ENCODE measurements around the gene ATP6AP2.
"Not testable (repeated sequence)": the region's sequence is repeated elsewhere in the genome, so short reads cannot be mapped to it uniquely, and the experiment has no call there.

Gene ATP6AP2

GRCh38 chrX:40573763-40574162, 7.0 kb upstream of the ATP6AP2 start:
- Histone ChIP-seq H3K79me2 (ENCODE audit: control insufficient read depth, low read length) (no peaks in the 10 kb centered on the region), H3K4me1 (ENCODE audit: control insufficient read depth, low read length) (peaks cover 12% of the 10 kb centered on the region), H3F3A (ENCODE audit: control insufficient read depth, insufficient read depth) (no peaks in the 10 kb centered on the region), H3K27me3 (ENCODE audit: control insufficient read depth, low read length) (no peaks in the 10 kb centered on the region), H4K20me1 (ENCODE audit: control insufficient read depth, insufficient read depth, low read depth, low read length) (no peaks in the 10 kb centered on the region), H3K9me3 (ENCODE audit: control insufficient read depth, insufficient read depth, low read length) (no peaks in the 10 kb centered on the region), H3K4me3 (ENCODE audit: low read length) (no peak overlapping the region), H3K4me2 (ENCODE audit: low read length) (no peak overlapping the region), H3K36me3 (ENCODE audit: control insufficient read depth, low read length) (no peaks in the 10 kb centered on the region), H3K27ac (ENCODE audit: low read depth, low read length) (no peak overlapping the region), H3K9me2 (replicated peaks; ENCODE audit: control insufficient read depth, low read length) (no peaks in the 10 kb centered on the region)
- TF ChIP-seq EZH2phosphoT487 (IDR thresholded peaks at IDR 0.05; ENCODE audit: borderline replicate concordance, low read length) (no peak), CTCF (IDR thresholded peaks at IDR 0.05; ENCODE audit: low read depth, low read length, poor library complexity, severe bottlenecking) (peak; percentile 79)

DNA sequence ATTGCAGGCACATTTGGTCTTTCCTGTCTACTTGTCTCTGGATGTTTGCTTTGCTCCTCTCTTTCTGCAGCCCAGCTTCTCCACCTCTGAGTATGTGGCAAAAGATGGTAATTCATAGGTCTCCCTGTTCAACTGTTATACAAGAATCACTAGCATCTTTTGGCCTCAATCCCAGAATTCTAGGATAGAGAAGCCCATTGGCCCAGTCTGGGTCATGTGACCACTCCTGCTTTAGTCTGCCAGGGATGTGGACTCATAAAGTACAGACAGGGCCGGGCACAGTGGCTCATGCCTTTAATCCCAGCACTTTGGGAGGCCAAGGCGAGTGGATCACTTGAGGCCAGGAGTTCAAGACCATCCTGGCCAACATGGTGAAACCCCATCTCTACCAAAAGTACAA, 5.4 kb upstream of the ATP6AP2 start:
- H3K9me2 ChIP-seq (replicated peaks; ENCODE audit: control insufficient read depth, low read length); H3K4me2 ChIP-seq (ENCODE audit: low read length); H3K27ac ChIP-seq (ENCODE audit: low read depth, low read length); H3K9me3 ChIP-seq (ENCODE audit: control insufficient read depth, insufficient read depth, low read length); H3K36me3 ChIP-seq (ENCODE audit: control insufficient read depth, low read length); H3K27me3 ChIP-seq (ENCODE audit: control insufficient read depth, low read length); H3K4me3 ChIP-seq (ENCODE audit: low read length); H4K20me1 ChIP-seq (ENCODE audit: control insufficient read depth, insufficient read depth, low read depth, low read length); H3K79me2 ChIP-seq (ENCODE audit: control insufficient read depth, low read length); H3F3A ChIP-seq (ENCODE audit: control insufficient read depth, insufficient read depth): not testable (repeated sequence)
- H3K4me1 ChIP-seq (ENCODE audit: control insufficient read depth, low read length) = peaks cover 15% of the 10 kb centered on the region

GRCh38 chrX:40576291-40576690, 4.5 kb upstream of the ATP6AP2 start:
- Histone ChIP-seq H3K9me2 (replicated peaks; ENCODE audit: control insufficient read depth, low read length) (no peaks in the 10 kb centered on the region), H3K36me3 (ENCODE audit: control insufficient read depth, low read length) (no peaks in the 10 kb centered on the region), H3F3A (ENCODE audit: control insufficient read depth, insufficient read depth) (no peaks in the 10 kb centered on the region), H3K79me2 (ENCODE audit: control insufficient read depth, low read length) (peaks cover 3% of the 10 kb centered on the region), H3K9me3 (ENCODE audit: control insufficient read depth, insufficient read depth, low read length) (no peaks in the 10 kb centered on the region), H3K4me2 (ENCODE audit: low read length) (no peak overlapping the region), H3K4me3 (ENCODE audit: low read length) (no peak overlapping the region), H3K27ac (ENCODE audit: low read depth, low read length) (no peak overlapping the region), H3K27me3 (ENCODE audit: control insufficient read depth, low read length) (no peaks in the 10 kb centered on the region), H3K4me1 (ENCODE audit: control insufficient read depth, low read length) (peaks cover 6% of the 10 kb centered on the region), H4K20me1 (ENCODE audit: control insufficient read depth, insufficient read depth, low read depth, low read length) (no peaks in the 10 kb centered on the region)
- TF ChIP-seq EZH2phosphoT487 (IDR thresholded peaks at IDR 0.05; ENCODE audit: borderline replicate concordance, low read length) (no peak), CTCF (IDR thresholded peaks at IDR 0.05; ENCODE audit: low read depth, low read length, poor library complexity, severe bottlenecking) (no peak)

GRCh38 chrX:40578039-40578695, 2.6 kb upstream of the ATP6AP2 start:
- no peaks in the 10 kb centered on the region for H3F3A ChIP-seq (ENCODE audit: control insufficient read depth, insufficient read depth)
- H3K36me3 ChIP-seq (ENCODE audit: control insufficient read depth, low read length) = no peaks in the 10 kb centered on the region
- H3K9me2 ChIP-seq (replicated peaks; ENCODE audit: control insufficient read depth, low read length) = no peaks in the 10 kb centered on the region
- H3K9me3 ChIP-seq (ENCODE audit: control insufficient read depth, insufficient read depth, low read length) = no peaks in the 10 kb centered on the region
- H4K20me1 ChIP-seq (ENCODE audit: control insufficient read depth, insufficient read depth, low read depth, low read length) = no peaks in the 10 kb centered on the region
- TF ChIP-seq CTCF (IDR thresholded peaks at IDR 0.05; ENCODE audit: low read depth, low read length, poor library complexity, severe bottlenecking) = no peak
- no peak for TF ChIP-seq EZH2phosphoT487 (IDR thresholded peaks at IDR 0.05; ENCODE audit: borderline replicate concordance, low read length)
- H3K27ac ChIP-seq (ENCODE audit: low read depth, low read length) = no peak overlapping the region
- peaks cover 22% of the 10 kb centered on the region for H3K79me2 ChIP-seq (ENCODE audit: control insufficient read depth, low read length)
- H3K4me1 ChIP-seq (ENCODE audit: control insufficient read depth, low read length) = peaks cover 12% of the 10 kb centered on the region
- no peak overlapping the region for H3K4me2 ChIP-seq (ENCODE audit: low read length)
- H3K4me3 ChIP-seq (ENCODE audit: low read length) = no peak overlapping the region
- H3K27me3 ChIP-seq (ENCODE audit: control insufficient read depth, low read length) = no peaks in the 10 kb centered on the region
